Right cardiac atrium (tissue), 5 donors: ENCODE measurements around the gene HLA-DOA. TPM values are rescaled to one million over a fixed set of nuclear protein-coding genes. Genes with fewer than 3 reads are reported as not detected.

ENCODE experiments used
- ATAC-seq, 2 donors: fragments of 200-7000 bp; cut with Tn5 transposase; one replicate each; pipeline versions ENCODE4 v1.8.0 to v1.9.1; 2020; ENCODE audit warnings: moderate library complexity in 2 of 2, mild to moderate bottlenecking in 1 of 2
- DNase-seq, 3 donors: peaks; one replicate each; pipeline ENCODE4 v3.0.0-alpha.2; 2020
- H3K27ac ChIP-seq: one replicate; pipeline ENCODE4 v1.5.1; 2013; ENCODE audit warnings: mild to moderate bottlenecking, low read length, control low read depth, moderate library complexity
- H3K27me3 ChIP-seq: one replicate; pipeline ENCODE4 v1.6.1; 2013; ENCODE audit not compliant: control insufficient read depth, insufficient read depth
- H3K4me1 ChIP-seq: one replicate; pipeline ENCODE4 v1.6.1; 2013; ENCODE audit warnings: low read length; ENCODE audit not compliant: control insufficient read depth, insufficient read depth
- H3K4me3 ChIP-seq: one replicate; pipeline ENCODE4 v1.5.1; 2013; ENCODE audit warnings: low read length, control low read depth
- H3K9me3 ChIP-seq: one replicate; pipeline ENCODE4 v1.6.1; 2013; ENCODE audit warnings: low read length; ENCODE audit not compliant: control insufficient read depth
- WGBS: extraction: QIAGEN DNeasy Blood & Tissue Kit; methylation state at CpG from one replicate; pipeline ENCODE4 v1.1.7; 2013; 5-methylcytosine and 5-hydroxymethylcytosine counted together
- intact Hi-C, 4 donors: fragments of 100-400 bp; cut with DNase I; formaldehyde crosslinking; loops; one replicate each; pipeline versions ENCODE4 v1.11.0 to v1.14.0; 2022 to 2023
- polyA plus RNA-seq: library from polyadenylated mRNA; stranded (reverse); fragments of 200-250 nt; gene quantifications from one replicate; pipeline ENCODE4 v1.2.3, GENCODE V29; 2013
- total RNA-seq, 4 donors: library from RNA; stranded (reverse); fragmentation: NEBNext Ultra II Directional; extraction: Animal tissue kit (Norgen Biotek cat#: 25700); gene quantifications; one replicate each; pipeline ENCODE4 v1.2.1, GENCODE V29; 2021
- donor health status: healthy with polysubstance abuse.
- donor health status: DM: no; HTN: yes; CAD: no.
- donor health status: DM: no; HTN: no; CAD: no.
- donor health status: DM: no; HTN: yes; CAD: no; lungs with severe emphysema.
- donor health status: DM: yes; HTN: yes; CAD: no.

Gene HLA-DOA
- total and polyA plus RNA-seq, 5 donors: 1.2 to 2.3 (median 1.6) TPM

- Histone ChIP-seq H3K27me3 (no peaks in the 10 kb centered on the region), H3K27ac (peak overlapping the region; percentile 92), H3K9me3 (no peaks in the 10 kb centered on the region), H3K4me1 (no peaks in the 10 kb centered on the region), H3K4me3 (no peak overlapping the region)
- DNase-seq: peak in 2 of 3 donors; percentile 62 to 64
- ATAC-seq: peak; percentile 90 to 91
- 47% methylated on average over 6 of the region's 6 CpGs for WGBS
- intact Hi-C loops: no loop called here
Measured at GRCh38 chr6:33029328-33030184, 20.2 kb upstream of the HLA-DOA start.

GRCh38 chr6:33028220-33028849, 18.9 kb upstream of the HLA-DOA start:
- no peaks in the 10 kb centered on the region for H3K27me3 ChIP-seq
- 6% methylated on average over 1 of the region's 1 CpG for WGBS
- H3K27ac ChIP-seq: no peak overlapping the region
- no peaks in the 10 kb centered on the region for H3K4me1 ChIP-seq
- DNase-seq (no peak), ATAC-seq (no peak)
- H3K9me3 ChIP-seq: no peaks in the 10 kb centered on the region
- intact Hi-C loops: no loop called here
- H3K4me3 ChIP-seq: no peak overlapping the region

GRCh38 chr6:33024521-33024920, 15.1 kb upstream of the HLA-DOA start:
- Histone ChIP-seq H3K9me3 (no peaks in the 10 kb centered on the region), H3K27ac (no peak overlapping the region), H3K27me3 (no peaks in the 10 kb centered on the region), H3K4me1 (peaks cover 4% of the 10 kb centered on the region), H3K4me3 (no peak overlapping the region)
- ATAC-seq: no peak
- intact Hi-C loops: no loop called here
- DNase-seq: no peak

DNA sequence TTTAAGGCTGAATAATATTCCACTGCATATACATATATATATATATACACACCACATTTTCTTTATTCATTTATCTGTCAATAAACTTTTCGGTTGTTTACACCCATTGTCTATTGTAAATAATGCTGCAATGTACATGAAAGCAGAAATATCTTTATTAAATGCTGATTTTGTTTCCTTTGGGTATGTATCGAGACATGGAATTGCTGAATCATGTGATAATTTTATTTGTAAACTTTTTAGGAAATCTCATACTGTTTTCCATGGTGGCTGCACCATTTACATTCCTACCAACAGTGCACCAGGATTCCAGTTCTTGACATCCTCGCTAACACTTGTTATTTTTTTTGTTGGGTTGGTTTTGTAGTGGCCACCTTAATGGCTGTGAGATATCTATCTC, 14.1 kb upstream of the HLA-DOA start:
- WGBS: 59% methylated on average over 3 of the region's 3 CpGs
- intact Hi-C loops: no loop called here
- Histone ChIP-seq H3K9me3 (no peaks in the 10 kb centered on the region), H3K27me3 (no peaks in the 10 kb centered on the region), H3K27ac (no peak overlapping the region), H3K4me3 (no peak overlapping the region), H3K4me1 (peaks cover 7% of the 10 kb centered on the region)
- no peak for DNase-seq
- ATAC-seq: no peak

GRCh38 chr6:33021917-33022316, 12.5 kb upstream of the HLA-DOA start:
- no peaks in the 10 kb centered on the region for H3K27me3 ChIP-seq
- no peak for DNase-seq
- H3K4me3 ChIP-seq: no peak overlapping the region
- intact Hi-C loops: no loop called here
- H3K4me1 ChIP-seq: peaks cover 8% of the 10 kb centered on the region
- 96% methylated on average over 11 of the region's 11 CpGs for WGBS
- H3K27ac ChIP-seq: no peak overlapping the region
- ATAC-seq: no peak
- no peaks in the 10 kb centered on the region for H3K9me3 ChIP-seq

DNA sequence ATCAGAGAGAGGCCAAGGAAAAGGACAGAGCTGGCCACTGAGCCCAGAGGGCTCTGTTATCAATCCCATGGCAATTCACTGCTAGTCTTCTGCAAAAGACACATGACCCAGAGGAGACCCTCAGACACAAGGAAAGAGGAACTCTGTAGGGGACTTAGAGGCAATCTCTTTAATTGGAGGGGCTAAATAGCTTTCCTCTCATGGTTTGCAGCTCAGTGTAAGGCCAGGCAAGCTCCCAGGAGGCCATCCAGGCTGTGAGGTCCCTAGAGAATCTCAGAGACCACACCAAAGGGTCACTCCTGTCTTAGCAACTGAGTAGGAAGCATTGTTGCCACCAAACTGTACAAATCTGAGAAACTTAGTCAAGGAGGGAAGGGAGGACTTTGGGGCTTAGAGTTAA, 10.0 kb upstream of the HLA-DOA start:
- Histone ChIP-seq H3K4me3 (peak overlapping the region; percentile 31), H3K27ac (peak overlapping the region; percentile 99), H3K27me3 (no peaks in the 10 kb centered on the region), H3K4me1 (peaks cover 8% of the 10 kb centered on the region), H3K9me3 (no peaks in the 10 kb centered on the region)
- DNase-seq (no peak), ATAC-seq (peak; percentile 3 to 4)
- intact Hi-C loops: loop anchor here (5.0 to 10.0 kb wide), 6 partner anchors 63 to 228 kb away; no protein-coding TSS in a partner anchor

DNA sequence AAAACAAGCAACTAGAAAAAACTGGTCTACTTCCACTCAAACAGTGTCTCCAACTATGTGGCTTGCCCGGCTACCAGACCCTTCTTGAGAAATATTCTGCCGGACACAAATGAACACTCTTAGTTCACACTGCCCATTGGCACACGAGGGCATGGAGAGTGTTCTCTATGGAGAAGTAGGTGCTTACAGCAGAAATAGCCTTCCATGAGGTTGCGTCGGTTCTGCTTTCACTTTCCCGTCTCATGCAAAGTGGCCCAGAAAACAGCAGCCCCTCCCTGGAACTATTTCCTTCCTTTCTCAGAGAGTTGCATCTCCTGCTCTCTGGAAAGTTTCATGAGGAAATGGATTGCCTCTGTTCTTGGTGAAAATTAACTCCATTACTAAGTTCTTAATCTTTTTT, 9.5 kb upstream of the HLA-DOA start:
- peak; percentile 58 to 83 (median 75) for DNase-seq
- Histone ChIP-seq H3K9me3 (no peaks in the 10 kb centered on the region), H3K27ac (peak overlapping the region; percentile 95), H3K4me3 (peak overlapping the region; percentile 31), H3K4me1 (peaks cover 8% of the 10 kb centered on the region), H3K27me3 (no peaks in the 10 kb centered on the region)
- ATAC-seq: peak; percentile 87 to 90
- intact Hi-C loops: loop anchor here (5.0 to 10.0 kb wide), 6 partner anchors 63 to 228 kb away; no protein-coding TSS in a partner anchor
- 3% methylated on average over 6 of the region's 6 CpGs for WGBS

DNA sequence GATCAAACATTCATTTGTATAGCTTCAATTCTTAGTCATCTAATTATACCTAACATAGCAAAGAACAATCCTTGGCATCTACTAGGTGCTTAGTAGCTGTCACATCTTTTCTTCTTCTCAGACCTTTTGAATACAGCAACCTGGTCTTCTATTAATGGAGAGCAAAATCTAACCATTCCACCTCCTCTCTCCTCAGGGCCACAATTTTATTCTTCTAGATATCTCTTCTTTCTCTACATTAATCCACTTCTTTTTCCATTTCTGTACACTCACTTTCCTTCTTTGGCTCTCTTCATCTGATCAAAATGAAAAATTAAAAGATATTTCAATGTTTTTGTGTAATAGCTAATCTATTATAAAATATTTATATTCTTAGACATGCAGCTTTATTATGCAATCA, 9.0 kb upstream of the HLA-DOA start:
- intact Hi-C loops: loop anchor here (5.0 to 10.0 kb wide), 6 partner anchors 64 to 229 kb away; no protein-coding TSS in a partner anchor
- ATAC-seq (no peak), DNase-seq (no peak)
- peaks cover 8% of the 10 kb centered on the region for H3K4me1 ChIP-seq
- no peaks in the 10 kb centered on the region for H3K9me3 ChIP-seq
- H3K27me3 ChIP-seq: no peaks in the 10 kb centered on the region
- H3K27ac ChIP-seq: no peak overlapping the region
- H3K4me3 ChIP-seq: no peak overlapping the region

DNA sequence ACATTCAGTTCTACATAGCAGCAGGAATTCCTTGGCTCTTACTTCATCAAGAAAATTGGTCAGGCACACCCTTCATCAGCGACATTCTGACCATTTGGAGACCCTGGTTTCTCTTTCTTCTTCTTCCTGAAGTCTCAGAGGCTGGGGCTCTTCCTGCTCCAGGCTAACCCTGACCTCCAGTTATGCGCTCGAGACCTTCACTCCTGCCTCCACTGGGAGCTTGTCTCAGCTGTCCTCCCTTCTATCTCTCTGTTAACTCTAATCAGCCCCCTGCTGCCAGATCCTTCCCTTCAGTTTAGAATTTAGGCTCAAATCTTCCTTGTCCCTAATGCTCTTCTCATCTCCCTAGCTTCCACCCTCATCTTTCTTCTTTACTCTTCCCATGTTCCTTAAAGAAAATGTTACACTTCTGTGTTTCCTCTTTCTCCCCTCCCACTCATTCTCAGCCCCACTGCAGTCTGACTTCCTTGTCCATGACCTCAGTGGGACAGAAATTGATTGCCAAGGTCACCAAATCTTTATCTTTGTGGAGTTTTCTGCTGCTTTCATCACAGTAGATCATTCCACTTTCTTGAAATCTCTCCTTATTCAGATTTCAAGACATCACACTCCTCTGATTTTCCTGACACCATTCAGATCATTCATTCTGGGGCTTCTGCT, 8.4 kb upstream of the HLA-DOA start:
- peaks cover 8% of the 10 kb centered on the region for H3K4me1 ChIP-seq
- H3K27ac ChIP-seq: no peak overlapping the region
- intact Hi-C loops: loop anchor here (5.0 to 10.0 kb wide), 6 partner anchors 64 to 229 kb away; no protein-coding TSS in a partner anchor
- no peak overlapping the region for H3K4me3 ChIP-seq
- no peaks in the 10 kb centered on the region for H3K9me3 ChIP-seq
- DNase-seq (no peak), ATAC-seq (no peak)
- 64% methylated on average over 3 of the region's 3 CpGs for WGBS
- H3K27me3 ChIP-seq: no peaks in the 10 kb centered on the region

DNA sequence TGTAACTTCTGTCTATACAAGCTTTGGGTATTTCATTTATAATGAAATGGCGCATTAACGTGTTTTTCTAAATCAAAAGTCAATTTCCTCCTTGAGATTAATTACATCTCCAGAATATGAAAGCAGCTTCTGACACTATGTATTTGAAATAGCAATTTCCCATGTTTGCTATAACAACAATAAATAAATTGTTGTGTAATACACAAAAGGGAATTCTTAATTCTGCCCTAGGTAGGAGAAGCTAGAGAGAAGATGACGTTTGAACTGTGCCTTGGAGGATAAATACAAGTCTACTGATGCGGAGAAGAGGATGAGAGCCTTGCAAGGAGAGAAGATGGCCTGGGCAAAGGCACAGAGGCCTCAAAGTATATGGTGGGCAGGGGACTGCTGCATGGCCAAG, 7.6 kb upstream of the HLA-DOA start:
- Histone ChIP-seq H3K27ac (no peak overlapping the region), H3K4me1 (peaks cover 8% of the 10 kb centered on the region), H3K9me3 (no peaks in the 10 kb centered on the region), H3K27me3 (no peaks in the 10 kb centered on the region), H3K4me3 (no peak overlapping the region)
- WGBS: 67% methylated on average over 4 of the region's 4 CpGs
- ATAC-seq: no peak
- intact Hi-C loops: loop anchor here (5.0 to 10.0 kb wide), 6 partner anchors 65 to 230 kb away; no protein-coding TSS in a partner anchor
- DNase-seq: no peak

- DNase-seq (peak in 1 of 3 donors; percentile 55), ATAC-seq (no peak)
- Histone ChIP-seq H3K4me3 (no peak overlapping the region), H3K27ac (peak overlapping the region; percentile 48), H3K27me3 (no peaks in the 10 kb centered on the region), H3K9me3 (no peaks in the 10 kb centered on the region), H3K4me1 (peaks cover 8% of the 10 kb centered on the region)
- intact Hi-C loops: loop anchor here (5.0 to 10.0 kb wide), 6 partner anchors 67 to 232 kb away; no protein-coding TSS in a partner anchor
- WGBS: 65% methylated on average over 11 of the region's 11 CpGs
Measured at GRCh38 chr6:33015798-33016197, 6.4 kb upstream of the HLA-DOA start.
